H4 (cell line): ENCODE data around the gene CLCN1. TPM values are rescaled to one million over a fixed set of nuclear protein-coding genes. Genes with fewer than 3 reads are reported as not detected.
"Not testable (repeated sequence)": the region's sequence is repeated elsewhere in the genome, so short reads cannot be mapped to it uniquely, and the experiment has no call there.

Source experiments
- DNase-seq: peaks from one replicate; pipeline ENCODE4 v3.0.0-alpha.2; 2015; ENCODE audit warnings: low spot score
- total RNA-seq: library from RNA; depleted of rRNA; stranded (reverse); fragments of >200 nt; shearing (Covaris generic); gene quantifications from 2 replicates; pipeline ENCODE4 v1.2.3, GENCODE V29; 2014

CLCN1 gene
- total RNA-seq, 1 experiment from 2014 or later, result not detected

DNA sequence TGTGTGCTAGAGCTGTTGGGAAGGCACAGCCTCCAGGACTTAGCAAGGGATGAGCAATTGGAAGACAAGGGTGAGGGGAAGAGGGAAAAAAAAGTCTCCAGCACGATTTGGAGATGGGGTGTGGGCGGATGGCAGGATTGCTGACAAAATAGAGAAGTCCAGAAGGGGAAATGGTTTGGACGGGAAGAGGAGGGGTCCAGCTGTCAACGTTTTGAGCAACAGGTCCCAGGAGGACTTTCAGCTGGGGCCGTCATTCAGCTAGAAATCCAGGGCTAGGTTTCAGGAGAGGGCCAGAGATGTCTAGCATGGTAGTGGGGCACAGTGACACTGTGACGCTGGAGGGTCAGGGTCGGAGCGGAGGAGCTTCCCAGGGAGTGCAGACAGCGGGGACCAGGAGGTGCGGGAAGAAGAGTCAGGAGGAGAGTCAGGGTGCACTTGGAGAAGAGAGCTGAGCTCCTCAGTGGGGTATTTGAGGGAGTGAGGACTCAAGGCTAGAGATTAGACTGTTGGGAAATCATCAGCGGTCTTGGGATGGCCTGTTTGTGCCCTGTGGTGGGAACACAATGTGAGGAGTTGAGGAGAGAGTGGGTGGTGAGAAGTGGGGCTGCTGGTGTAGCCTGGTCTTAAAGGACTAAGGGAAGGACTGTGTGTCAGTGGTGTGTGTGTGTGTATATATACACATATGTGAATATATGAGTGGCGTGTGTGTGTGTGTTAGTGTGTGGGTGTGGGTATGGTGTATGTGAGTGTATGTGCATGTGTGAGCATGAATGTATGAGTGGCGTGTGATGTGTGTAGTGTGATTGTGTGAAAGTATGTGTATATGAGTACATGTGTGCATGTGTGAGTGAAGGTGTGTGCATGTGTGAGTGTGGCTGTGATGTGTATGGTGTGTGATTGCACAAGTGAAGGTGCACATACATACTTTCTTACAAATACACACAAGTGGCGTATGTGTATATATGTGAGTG, 69.0 kb downstream of the CLCN1 start:
- no peak for DNase-seq

GRCh38 chr7:143385891-143386781, 70.2 kb downstream of the CLCN1 start:
- no peak for DNase-seq

DNA sequence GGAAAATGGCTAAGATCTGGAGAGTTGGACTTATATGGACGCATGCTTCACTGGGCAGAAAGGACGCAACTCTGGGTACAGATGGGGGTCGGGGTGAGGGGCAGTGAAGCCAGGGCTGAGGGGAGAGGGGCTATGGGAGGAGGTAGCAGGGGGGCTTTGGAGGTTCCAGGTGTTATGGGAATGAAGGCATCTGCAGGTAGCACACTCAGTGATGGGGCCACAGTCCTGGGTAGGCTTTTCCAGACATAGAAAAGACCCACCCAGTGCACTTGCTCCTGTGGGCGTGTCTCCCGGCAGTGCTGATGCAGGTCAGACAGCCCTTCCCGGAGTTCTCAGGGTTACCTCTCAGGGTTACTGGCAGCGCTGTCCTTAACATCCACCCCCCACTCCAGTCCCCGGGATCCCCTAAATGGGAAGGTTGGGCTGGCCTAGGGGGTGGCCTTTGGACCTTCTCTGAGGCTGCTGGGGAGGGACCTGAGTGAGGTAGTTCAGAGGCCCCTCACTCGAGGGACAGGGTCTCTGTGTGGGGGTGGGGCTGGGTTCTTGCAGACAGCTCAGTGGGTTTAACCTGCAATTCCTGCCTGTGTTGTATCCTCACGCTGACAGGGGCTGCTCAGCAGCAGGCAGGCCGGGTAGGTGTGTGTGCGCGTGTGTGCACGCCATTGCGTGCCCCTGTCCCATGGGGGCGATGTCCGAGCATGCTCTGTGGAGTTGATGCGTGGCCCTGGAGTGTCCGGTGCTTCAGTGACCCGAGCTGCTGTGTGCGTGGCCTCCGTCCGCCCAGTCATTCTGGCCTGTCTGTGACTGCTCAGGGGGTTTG, 71.5 kb downstream of the CLCN1 start:
- DNase-seq, result no peak

GRCh38 chr7:143388051-143388450, 72.1 kb downstream of the CLCN1 start:
- DNase-seq, result no peak

DNA sequence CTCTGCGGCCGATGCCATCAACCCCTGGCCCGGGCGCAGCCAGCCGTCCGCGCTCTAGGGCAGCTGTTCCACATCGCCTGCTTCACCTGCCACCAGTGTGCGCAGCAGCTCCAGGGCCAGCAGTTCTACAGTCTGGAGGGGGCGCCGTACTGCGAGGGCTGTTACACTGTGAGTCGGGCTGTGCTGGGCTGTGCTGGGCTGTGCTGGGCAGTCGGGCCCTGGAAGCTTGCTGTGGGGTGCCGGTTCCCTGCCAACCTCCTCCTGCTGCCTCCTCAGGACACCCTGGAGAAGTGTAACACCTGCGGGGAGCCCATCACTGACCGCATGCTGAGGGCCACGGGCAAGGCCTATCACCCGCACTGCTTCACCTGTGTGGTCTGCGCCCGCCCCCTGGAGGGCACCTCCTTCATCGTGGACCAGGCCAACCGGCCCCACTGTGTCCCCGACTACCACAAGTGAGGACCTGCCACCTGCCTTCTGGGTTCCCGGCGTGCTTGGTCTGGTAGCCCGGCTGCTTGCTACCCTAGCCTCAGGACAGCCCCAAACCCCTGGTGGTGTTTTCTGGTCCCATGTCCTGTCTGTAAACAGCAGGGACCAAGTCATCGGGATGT, 72.7 kb downstream of the CLCN1 start:
- DNase-seq, result no peak

DNA sequence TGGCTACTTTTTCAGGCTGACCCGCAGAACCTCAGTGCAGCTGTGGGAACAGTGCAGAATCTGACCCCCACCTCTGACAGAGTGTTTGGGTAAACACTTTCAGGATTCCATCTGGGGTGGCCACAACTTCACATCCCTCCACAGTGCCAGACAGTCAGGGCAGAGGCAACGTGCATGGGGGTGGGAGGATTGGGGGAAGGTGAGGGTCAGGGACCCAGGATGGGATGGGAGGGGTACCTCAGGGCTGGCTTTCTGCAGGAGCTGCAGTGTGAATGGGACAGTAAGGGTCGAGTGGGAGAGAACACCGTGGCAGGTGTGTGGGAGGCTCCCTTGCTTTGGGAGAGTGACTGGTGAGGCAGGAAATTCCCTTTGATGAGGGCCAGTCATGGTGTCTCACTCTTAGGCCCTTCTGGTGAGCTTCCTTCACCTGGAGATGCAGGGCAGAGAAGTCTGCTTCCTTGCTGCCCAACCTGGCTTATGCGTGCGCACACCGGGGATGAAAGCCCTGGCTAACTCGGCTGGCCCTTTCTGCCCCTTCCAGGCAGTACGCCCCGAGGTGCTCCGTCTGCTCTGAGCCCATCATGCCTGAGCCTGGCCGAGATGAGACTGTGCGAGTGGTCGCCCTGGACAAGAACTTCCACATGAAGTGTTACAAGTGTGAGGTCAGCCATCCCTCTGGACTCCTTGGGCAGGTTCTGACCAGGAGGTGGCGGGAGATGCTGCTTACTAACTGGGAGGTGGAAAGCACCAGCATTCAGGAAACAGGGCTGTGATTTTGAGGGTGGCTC, 73.6 kb downstream of the CLCN1 start:
- no peak for DNase-seq

DNA sequence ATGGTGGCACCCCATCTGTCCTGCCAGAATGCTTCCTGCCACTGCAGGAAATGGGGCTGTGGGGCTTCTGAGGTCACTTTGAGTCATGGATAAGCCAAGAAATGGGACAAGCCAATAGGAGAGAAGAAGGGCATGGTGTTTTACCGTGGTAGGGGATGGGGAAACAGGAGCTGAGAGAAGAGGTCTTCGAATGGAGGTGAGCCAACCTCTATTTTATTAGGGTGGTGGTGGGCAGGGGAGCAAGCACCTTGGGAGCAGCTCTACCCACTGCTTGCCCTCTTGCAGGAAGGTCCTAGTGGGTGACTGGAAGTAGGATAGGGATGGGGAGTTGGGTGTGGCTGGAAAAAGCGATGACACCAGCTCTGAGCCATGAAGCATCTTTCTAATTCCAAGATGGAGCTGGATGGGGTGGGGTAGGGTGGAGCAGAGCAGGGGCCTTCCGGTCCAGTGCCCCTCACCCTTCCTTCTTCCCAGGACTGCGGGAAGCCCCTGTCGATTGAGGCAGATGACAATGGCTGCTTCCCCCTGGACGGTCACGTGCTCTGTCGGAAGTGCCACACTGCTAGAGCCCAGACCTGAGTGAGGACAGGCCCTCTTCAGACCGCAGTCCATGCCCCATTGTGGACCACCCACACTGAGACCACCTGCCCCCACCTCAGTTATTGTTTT, 74.3 kb downstream of the CLCN1 start:
- no peak for DNase-seq

DNA sequence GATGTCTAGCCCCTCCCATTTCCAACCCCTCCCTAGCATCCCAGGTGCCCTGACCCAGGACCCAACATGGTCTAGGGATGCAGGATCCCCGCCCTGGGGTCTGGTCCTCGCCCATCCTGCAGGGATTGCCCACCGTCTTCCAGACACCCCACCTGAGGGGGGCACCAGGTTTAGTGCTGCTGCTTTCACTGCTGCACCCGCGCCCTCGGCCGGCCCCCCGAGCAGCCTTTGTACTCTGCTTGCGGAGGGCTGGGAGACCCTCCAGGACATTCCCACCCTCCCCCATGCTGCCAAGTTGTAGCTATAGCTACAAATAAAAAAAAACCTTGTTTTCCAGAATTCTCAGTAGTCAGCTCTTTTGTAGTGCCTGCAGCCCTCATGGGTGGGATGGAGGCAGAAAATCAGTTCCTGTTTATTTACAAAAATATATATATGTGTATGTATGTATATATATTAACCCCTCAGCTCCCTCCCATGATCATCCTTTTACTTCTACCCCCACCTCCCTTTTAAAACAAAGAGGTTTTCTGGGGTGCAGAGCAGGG, 74.9 kb downstream of the CLCN1 start:
- no peak for DNase-seq

- no peak for DNase-seq
These were observed 75.8 kb downstream of the CLCN1 start for GRCh38 chr7:143391462-143392404.

GRCh38 chr7:143392427-143392826, 76.5 kb downstream of the CLCN1 start:
- not testable (repeated sequence) for DNase-seq

- DNase-seq, result no peak
These were observed 77.0 kb downstream of the CLCN1 start for GRCh38 chr7:143392875-143393266.

- no peak for DNase-seq
These were observed 77.5 kb downstream of the CLCN1 start for GRCh38 chr7:143393267-143394041.

DNA sequence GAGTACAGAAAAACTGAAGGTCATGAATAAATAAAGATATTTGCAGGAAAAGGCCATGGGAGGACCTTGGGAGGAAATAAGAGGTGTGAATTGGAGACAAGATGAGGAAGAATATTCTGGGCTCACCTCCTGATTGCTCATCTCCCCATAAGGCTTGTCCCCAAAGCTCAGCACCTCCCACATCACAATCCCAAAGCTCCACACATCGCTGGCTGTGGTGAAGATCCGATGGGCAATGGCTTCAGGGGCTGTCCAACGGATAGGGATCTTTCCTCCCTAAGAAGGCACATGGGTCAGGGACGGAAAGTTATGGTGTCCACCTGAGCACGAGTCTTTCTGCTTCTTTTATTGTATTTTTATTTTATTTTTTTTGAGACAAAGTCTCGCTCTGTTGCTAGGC, 78.2 kb downstream of the CLCN1 start:
- DNase-seq, result no peak

DNA sequence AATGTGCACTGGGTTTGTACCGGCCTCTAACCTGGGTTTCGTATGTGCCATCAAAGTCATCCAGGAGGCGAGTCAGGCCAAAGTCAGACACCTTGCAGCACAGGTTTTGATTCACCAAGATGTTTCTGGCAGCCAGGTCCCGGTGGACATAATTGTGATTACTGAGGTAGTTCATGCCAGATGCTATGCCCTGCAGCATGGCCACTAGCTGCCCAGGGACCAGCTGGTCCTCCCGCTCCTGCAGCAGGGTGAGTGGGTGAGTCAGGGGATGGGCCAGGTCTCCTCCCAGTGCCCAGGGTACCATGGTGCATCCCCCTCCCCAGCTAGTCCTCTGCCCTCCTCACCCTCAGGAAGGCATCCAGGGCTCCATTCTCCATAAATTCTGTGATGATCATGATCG, 78.9 kb downstream of the CLCN1 start:
- DNase-seq, result no peak

DNA sequence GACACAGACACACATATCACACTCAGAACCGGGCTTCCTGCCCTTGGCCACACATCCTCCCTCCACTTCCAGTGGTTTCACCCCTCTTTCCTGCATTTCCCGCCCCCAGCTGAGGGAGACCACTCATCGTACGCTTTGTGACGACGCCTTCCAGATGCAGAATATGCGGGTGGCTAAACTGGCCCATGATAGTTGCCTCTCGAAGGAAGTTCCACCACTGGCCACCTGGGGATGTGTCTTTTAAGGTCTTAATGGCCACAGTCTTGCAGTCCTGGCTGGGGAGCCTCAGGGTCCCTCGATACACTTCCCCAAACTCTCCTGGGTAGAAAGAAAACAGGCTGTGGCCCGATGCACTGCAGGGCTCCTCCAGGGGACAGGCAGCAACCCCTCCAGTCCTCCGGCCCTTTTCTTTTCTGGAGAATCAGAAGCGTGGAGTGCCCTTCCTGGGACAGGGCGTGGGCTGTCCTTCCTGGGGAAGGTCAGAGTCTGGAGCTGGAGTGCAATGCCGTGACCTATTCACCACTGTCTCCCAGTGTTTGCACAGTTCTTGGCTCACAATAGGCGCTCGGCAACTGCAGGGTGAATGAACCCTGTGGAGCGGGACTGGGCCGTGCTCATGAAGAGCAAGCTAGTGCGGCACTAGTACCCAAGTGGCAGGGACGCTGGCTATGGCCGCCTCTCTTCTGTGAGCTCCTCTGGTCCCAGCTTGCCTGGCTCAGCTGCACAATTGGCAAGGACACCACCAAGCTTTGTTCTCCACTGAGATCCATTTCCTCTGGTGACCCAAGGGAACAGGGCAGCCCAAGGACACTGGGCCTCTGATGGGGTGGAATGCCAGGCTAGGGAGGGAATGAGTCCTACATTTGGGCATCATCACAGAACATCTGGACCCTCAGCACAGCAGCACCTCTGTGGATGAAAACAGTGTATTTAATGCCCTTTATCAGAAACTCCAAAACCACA, 79.6 kb downstream of the CLCN1 start:
- no peak for DNase-seq

- no peak for DNase-seq
These were observed 80.3 kb downstream of the CLCN1 start for GRCh38 chr7:143396182-143396581.
